GM10847 (cell line): ENCODE data around the gene STAU1.

Source experiments
- POLR2A ChIP-seq: IDR thresholded peaks from 2 replicates; pipeline ENCODE4 v1.6.1; 2011; ENCODE audit not compliant: insufficient read length; ENCODE audit errors: extremely low read depth

STAU1 gene

DNA sequence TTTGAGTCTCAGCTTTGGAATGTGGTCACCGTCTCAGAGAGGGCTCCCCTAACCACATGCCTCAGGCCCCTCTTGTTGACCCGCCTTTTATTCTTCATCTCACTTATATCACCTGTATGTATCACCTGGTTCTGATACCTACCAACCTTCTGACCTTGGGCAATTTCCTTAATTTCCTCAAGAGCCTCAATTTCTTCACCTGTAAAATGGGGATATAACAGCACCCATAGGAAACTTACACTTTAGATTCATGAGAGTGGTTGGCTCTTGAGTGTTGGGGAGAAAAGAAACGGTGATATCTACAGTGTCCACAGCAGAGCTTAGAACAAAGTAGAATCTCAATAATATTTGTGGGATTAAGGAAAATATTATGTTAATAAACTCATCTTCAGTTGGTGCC, 27.1 kb upstream of the STAU1 start:
- no peak for TF ChIP-seq POLR2A

DNA sequence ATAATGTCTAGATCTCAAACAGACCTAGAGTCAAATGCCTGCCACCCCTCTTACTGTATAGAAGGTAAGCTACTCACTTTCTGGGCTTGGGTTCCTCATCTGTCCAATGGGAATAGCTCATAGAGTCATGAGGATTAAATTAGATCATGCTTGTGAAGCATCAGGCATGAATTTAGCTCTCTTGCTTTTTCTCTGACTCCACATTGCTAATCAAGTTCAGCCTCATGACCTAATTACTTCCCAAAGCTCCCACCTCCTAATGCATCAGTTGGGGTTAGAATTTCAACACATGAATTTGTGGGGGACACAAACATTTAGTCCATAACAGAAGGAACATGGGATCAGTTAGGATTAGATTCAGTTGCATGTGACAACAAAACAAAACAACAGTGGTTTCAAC, 26.4 kb upstream of the STAU1 start:
- TF ChIP-seq POLR2A, result no peak

- no peak for TF ChIP-seq POLR2A
These were observed 22.6 kb upstream of the STAU1 start for GRCh38 chr20:49210757-49211110.

DNA sequence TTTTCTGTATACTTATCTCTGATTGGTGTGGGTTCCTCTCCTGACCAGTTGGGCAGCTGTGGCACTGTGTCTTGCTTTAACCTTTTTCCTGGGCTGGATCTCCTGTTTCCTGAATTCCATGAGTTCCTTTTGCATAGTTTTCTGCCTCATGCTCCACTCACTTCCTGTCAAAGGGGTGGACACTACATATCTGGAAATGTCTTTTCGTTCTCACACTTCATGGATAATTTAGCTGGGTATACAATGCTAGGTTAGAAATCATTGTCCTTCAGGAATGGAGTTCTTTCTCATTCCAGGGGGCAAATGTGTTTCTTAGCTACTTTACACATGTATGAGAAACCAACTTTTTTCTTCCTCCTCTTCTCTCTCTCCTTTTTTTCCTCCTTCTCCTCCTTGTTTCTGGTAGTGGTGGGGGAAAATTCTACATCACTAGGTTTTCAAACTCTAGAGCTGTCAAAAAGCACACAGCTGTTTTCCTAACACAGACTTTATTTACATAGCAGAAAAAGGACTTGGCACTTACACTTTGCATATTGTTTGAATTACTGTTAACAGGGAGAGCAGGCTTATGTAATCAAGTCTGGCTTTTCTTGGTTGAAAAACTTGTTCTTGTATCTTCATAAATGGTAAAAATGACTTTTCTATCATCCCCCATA, 22.1 kb upstream of the STAU1 start:
- no peak for TF ChIP-seq POLR2A

GRCh38 chr20:49207076-49207475, 18.9 kb upstream of the STAU1 start:
- TF ChIP-seq POLR2A, result no peak

DNA sequence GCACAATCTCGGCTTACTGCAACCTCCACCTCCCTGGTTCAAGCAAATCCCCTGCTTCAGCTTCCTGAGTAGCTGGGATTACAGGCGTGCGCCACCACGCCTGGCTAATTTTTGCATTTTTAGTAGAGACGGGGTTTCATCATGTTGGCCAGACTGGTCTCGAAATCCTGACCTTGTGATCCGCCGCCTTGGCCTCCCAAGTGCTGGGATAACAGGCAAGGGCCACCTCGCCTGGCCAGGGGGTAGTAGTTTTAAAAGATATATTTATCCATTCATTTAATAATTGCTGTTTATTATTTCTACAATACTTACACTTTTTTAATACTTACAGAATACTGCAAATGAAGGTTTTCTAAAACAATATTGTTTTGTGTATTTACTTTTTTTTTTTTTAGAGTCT, 15.6 kb upstream of the STAU1 start:
- TF ChIP-seq POLR2A, result no peak

DNA sequence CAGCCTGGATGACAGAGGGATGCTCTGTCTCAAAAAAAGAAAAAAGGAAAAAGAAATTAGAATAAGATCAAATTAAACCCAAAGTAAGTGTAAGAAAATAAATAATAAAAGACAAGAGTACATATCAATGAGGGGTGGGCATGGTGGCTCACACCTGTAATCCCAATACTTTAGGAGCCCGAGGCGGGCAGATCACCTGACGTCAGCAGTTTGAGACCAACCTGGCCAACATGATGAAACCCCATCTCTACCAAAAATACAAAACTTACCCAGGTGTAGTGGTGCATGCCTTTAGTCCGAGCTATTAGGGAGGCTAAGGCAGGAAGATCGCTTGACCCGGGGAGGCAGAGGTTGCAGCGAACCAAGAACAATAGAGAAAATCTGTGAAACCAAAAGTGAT, 14.9 kb upstream of the STAU1 start:
- TF ChIP-seq POLR2A, result no peak

DNA sequence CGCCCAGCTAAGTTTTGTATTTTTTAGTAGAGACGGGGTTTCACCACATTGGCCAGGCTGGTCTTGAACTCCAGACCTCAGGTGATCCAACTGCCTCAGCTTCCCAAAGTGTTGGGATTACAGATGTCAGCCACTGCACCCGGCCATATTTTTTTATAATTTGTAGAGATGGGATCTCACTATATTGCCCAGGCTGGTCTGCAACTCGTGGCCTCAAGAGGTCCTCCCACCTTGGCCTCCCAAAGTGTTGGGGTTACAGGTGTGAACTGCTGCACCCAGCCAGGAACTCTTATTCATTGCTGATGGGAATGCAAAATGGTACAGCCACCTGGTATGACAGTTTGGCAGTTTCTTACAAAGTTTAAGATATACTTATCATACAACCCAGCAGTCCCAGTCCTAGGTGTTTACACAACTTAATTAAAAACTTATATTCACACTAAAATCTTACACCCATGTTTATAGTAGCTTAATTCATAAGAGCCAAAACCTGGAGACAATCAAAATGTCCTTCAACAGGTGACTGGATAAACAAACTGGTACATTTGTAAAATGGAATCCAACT, 11.7 kb upstream of the STAU1 start:
- no peak for TF ChIP-seq POLR2A

- no peak for TF ChIP-seq POLR2A
These were observed 744 bp downstream of the STAU1 start for GRCh38 chr20:49187330-49187850.

DNA sequence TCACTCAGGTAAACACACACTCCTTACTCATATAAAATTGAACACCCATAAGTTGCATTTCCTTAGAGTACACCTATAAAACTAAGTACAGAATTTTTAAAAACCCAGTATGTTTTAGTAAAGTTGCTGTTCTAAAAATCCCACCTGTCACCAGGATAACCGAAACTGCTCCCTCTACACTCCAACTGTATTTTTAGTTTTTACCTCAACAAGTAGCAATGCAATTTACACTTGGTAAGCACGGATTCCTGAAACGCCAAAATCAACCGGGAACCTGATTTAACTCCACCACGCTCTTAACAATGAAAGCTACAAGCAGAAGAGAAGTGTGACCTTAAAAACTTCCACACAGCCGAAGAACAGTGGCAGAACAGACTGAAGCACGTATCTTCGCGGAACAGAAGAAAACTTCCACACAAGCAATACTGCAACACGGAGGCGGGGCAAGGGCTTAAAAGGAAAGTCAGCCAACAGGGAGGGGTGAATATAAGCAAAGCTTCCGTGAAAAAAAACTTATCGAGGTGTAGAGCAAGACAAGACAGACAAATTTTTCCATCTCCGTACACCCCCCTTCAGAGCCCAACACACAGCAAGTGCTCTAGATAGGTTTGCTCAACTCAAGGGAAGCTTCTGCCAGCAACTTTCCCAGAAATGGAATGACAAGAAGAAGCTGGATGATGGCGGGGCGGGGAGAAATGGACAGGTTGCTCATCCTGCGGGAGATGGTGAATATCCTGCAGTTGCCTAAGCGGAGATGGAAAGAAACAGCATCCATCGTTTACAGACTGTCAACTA, 1.4 kb downstream of the STAU1 start:
- TF ChIP-seq POLR2A, result no peak

DNA sequence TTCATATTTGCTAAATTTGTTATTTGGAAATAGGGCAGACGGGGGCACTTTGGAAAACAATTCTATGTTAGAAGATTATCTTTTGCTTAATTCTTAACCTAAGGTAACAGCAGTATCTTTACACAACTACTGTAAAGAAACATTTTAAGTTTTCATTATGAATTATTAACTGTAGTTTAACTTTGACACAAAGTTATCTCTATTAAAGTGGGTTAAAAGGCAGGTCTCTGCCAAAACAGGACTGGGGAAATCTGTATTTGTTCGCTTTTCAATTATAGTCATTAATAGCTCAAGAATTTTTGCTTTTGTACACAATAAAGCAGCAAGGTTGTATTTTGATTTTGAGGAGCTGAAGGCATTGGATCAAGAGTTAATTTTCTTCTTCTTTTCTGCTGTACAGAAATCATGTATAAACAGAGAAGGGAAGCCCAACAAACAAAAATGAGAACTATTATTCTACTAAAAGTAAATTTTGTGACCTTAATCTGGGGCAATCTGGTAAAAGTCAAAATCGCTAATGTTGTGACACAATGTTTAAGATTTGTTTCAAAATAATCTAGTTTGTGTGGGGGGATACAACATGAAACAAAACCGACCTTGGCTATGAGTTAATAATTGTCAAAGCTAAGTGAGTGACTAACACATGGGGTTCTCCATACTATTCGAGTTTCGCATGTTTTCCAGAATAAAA, 2.9 kb downstream of the STAU1 start:
- no peak for TF ChIP-seq POLR2A

DNA sequence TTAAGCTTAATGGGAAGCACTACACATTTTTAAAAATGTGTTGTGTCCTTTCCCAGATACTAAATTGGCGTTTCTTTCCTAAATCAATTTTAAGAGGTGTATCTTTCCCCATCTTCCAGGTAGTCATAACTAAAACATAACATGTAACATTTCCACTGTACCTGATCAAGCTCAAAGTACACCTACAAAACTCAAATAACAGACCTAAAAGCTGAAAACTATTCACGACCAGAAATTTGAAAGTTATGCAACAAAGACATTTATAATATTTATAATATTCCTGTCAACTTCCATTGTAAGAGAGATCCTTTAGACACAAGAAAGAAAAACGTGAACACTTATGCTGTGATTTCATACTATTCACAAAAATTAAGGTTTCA, 3.5 kb downstream of the STAU1 start:
- no peak for TF ChIP-seq POLR2A

GRCh38 chr20:49183444-49183843, 4.7 kb downstream of the STAU1 start:
- no peak for TF ChIP-seq POLR2A

- TF ChIP-seq POLR2A, result no peak
These were observed 6.8 kb downstream of the STAU1 start for GRCh38 chr20:49181265-49181877.

DNA sequence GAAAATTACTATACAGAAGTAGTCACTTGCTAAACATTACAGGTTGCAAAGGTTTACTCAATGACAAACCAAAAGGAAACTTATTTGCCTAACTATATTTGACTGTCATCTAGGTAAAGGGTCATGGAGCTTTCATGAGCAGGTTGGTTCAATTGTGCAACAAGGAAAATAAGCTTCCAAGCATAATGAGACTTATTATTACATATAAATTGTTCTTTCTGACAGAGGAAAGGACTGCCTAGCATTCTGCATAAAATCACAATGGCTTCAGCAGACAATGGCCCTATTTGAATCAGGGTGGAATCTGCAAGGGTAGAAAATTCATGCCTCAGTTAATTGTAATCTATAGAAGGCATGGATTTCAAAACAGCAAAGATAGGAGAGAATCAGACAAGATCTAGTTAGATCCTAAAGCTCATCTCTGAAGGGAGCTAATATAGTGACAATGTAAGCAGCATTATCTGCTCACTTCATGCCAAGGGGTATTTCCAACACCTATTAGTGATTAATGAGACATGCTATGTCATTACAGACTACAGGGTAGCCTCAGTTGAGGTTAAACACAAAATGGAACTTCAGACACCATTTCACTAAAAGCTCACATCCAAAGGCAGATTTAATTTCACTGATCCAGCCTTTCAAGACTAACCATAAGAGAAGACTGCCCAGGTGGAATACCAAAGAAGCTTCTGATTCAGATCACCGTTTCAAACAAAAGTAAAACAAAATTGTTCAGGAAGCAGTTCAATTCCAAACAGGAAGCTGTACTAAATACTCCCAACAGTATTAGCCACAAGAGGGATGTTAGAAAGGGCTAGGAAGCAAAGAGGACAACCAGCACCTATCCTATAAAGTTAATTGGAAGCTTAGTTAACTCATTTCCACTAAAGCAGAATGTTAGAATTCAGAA, 8.5 kb downstream of the STAU1 start:
- TF ChIP-seq POLR2A, result no peak

GRCh38 chr20:49174183-49174582, 14.0 kb downstream of the STAU1 start:
- no peak for TF ChIP-seq POLR2A
